OCI-LY1 (cell line): ENCODE measurements around the gene MYLK2.

Experiments used
- H2AFZ ChIP-seq: fragments of 200-600 bp; sonication (generic), shearing (Covaris generic); 2 replicates; pipeline ENCODE4 v1.6.0; 2014; ENCODE audit warnings: antibody characterized with exemption, mild to moderate bottlenecking, low read length
- H3F3A ChIP-seq: fragments of 200-600 bp; sonication (generic), shearing (Covaris generic); 2 replicates; pipeline ENCODE4 v1.6.0; 2014; ENCODE audit warnings: mild to moderate bottlenecking, antibody characterized with exemption, low read length, moderate library complexity; ENCODE audit not compliant: insufficient read depth
- H3K27ac ChIP-seq: fragments of 200-600 bp; sonication (generic); 2 replicates; pipeline ENCODE4 v1.5.1; 2014; ENCODE audit warnings: low read length, mixed run types, mild to moderate bottlenecking, low read depth; ENCODE audit not compliant: poor library complexity, severe bottlenecking
- H3K27me3 ChIP-seq: fragments of 200-600 bp; sonication (generic); 2 replicates; pipeline ENCODE4 v1.6.0; 2014; ENCODE audit warnings: antibody characterized with exemption, mild to moderate bottlenecking, low read length, moderate library complexity; ENCODE audit not compliant: insufficient read depth
- H3K36me3 ChIP-seq: fragments of 200-600 bp; sonication (generic); 2 replicates; pipeline ENCODE4 v1.6.1; 2014; ENCODE audit warnings: mild to moderate bottlenecking, antibody characterized with exemption, low read length, moderate library complexity, mixed read lengths; ENCODE audit not compliant: insufficient read depth
- H3K4me1 ChIP-seq: fragments of 200-600 bp; sonication (generic); 2 replicates; pipeline ENCODE4 v1.5.1; 2014; ENCODE audit warnings: mild to moderate bottlenecking, low read length, moderate library complexity; ENCODE audit not compliant: insufficient read depth, severe bottlenecking
- H3K4me2 ChIP-seq: fragments of 200-600 bp; sonication (generic), shearing (Covaris generic); 2 replicates; pipeline ENCODE4 v1.6.1; 2014; ENCODE audit warnings: low read length
- H3K4me3 ChIP-seq: fragments of 200-600 bp; sonication (generic); 2 replicates; pipeline ENCODE4 v1.5.1; 2014; ENCODE audit warnings: low read length, low read depth, mild to moderate bottlenecking, mixed read lengths; ENCODE audit not compliant: poor library complexity, severe bottlenecking
- H3K79me2 ChIP-seq: fragments of 200-600 bp; shearing (Covaris generic); 2 replicates; pipeline ENCODE4 v1.6.1; 2016; ENCODE audit warnings: mixed run types, low read length, mixed read lengths; ENCODE audit not compliant: insufficient read depth
- H3K9ac ChIP-seq: fragments of 200-600 bp; sonication (generic), shearing (Covaris generic); 2 replicates; pipeline ENCODE4 v1.6.1; 2014; ENCODE audit warnings: mild to moderate bottlenecking, low read length, mixed read lengths
- H3K9me2 ChIP-seq: fragments of 200-600 bp; sonication (generic), shearing (Covaris generic); 2 replicates; pipeline ENCODE4 v1.6.1; 2014; ENCODE audit warnings: low read depth, mild to moderate bottlenecking, low read length, mixed read lengths
- H3K9me3 ChIP-seq: fragments of 200-600 bp; shearing (Covaris generic); 2 replicates; pipeline ENCODE4 v1.6.1; 2014; ENCODE audit warnings: low read length, mixed read lengths
- H4K20me1 ChIP-seq: fragments of 200-600 bp; sonication (generic), shearing (Covaris generic); 2 replicates; pipeline ENCODE4 v1.6.0; 2016; ENCODE audit warnings: mild to moderate bottlenecking, low read length; ENCODE audit not compliant: insufficient read depth
- EZH2 ChIP-seq: fragments of 200-600 bp; sonication (generic), shearing (Covaris generic); IDR thresholded peaks from 2 replicates; pipeline ENCODE4 v1.8.0; 2017; ENCODE audit warnings: borderline replicate concordance, mixed run types, mild to moderate bottlenecking, antibody characterized with exemption, low read length, moderate library complexity, mixed read lengths
- TF ChIP-seq, protein P1 (sequence below): fragments of 200-600 bp; sonication (generic), shearing (Covaris generic); IDR thresholded peaks from 2 replicates; pipeline ENCODE4 v1.5.1; 2017; ENCODE audit warnings: mild to moderate bottlenecking, antibody characterized with exemption, low read length, moderate library complexity, mixed read lengths

MYLK2 gene

GRCh38 chr20:31824125-31824485 lies 4.9 kb downstream of the MYLK2 start:
- Histone ChIP-seq H3K9ac (no peak overlapping the region), H3K27me3 (no peaks in the 10 kb centered on the region), H3K9me2 (no peaks in the 10 kb centered on the region), H3K4me3 (no peak overlapping the region), H3K36me3 (no peaks in the 10 kb centered on the region), H2AFZ (no peak overlapping the region), H3K9me3 (no peaks in the 10 kb centered on the region), H3K27ac (no peak overlapping the region), H3K79me2 (no peaks in the 10 kb centered on the region), H3F3A (no peaks in the 10 kb centered on the region), H3K4me1 (no peaks in the 10 kb centered on the region), H3K4me2 (no peak overlapping the region), H4K20me1 (no peaks in the 10 kb centered on the region)
- TF ChIP-seq, protein P1, sequence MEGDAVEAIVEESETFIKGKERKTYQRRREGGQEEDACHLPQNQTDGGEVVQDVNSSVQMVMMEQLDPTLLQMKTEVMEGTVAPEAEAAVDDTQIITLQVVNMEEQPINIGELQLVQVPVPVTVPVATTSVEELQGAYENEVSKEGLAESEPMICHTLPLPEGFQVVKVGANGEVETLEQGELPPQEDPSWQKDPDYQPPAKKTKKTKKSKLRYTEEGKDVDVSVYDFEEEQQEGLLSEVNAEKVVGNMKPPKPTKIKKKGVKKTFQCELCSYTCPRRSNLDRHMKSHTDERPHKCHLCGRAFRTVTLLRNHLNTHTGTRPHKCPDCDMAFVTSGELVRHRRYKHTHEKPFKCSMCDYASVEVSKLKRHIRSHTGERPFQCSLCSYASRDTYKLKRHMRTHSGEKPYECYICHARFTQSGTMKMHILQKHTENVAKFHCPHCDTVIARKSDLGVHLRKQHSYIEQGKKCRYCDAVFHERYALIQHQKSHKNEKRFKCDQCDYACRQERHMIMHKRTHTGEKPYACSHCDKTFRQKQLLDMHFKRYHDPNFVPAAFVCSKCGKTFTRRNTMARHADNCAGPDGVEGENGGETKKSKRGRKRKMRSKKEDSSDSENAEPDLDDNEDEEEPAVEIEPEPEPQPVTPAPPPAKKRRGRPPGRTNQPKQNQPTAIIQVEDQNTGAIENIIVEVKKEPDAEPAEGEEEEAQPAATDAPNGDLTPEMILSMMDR = no peak
- TF ChIP-seq EZH2 = no peak

- no peaks in the 10 kb centered on the region for H4K20me1 ChIP-seq
- H3K79me2 ChIP-seq = no peaks in the 10 kb centered on the region
- no peaks in the 10 kb centered on the region for H3K36me3 ChIP-seq
- H3K9me3 ChIP-seq = no peaks in the 10 kb centered on the region
- H3K27me3 ChIP-seq = no peaks in the 10 kb centered on the region
- no peak overlapping the region for H3K27ac ChIP-seq
- H3F3A ChIP-seq = no peaks in the 10 kb centered on the region
- TF ChIP-seq, protein P1 = no peak
- no peak for TF ChIP-seq EZH2
- H3K4me3 ChIP-seq = no peak overlapping the region
- H2AFZ ChIP-seq = no peak overlapping the region
- H3K9ac ChIP-seq = no peak overlapping the region
- peaks cover 3% of the 10 kb centered on the region for H3K4me1 ChIP-seq
- no peaks in the 10 kb centered on the region for H3K9me2 ChIP-seq
- no peak overlapping the region for H3K4me2 ChIP-seq
Observed at GRCh38 chr20:31824554-31825313, 5.6 kb downstream of the MYLK2 start.

- Histone ChIP-seq H3K36me3 (no peaks in the 10 kb centered on the region), H4K20me1 (no peaks in the 10 kb centered on the region), H2AFZ (no peak overlapping the region), H3K9me2 (no peaks in the 10 kb centered on the region), H3K9ac (no peak overlapping the region), H3K4me3 (no peak overlapping the region), H3K4me2 (no peak overlapping the region), H3K4me1 (peaks cover 7% of the 10 kb centered on the region), H3K27me3 (no peaks in the 10 kb centered on the region), H3K9me3 (no peaks in the 10 kb centered on the region), H3K27ac (no peak overlapping the region), H3F3A (no peaks in the 10 kb centered on the region), H3K79me2 (no peaks in the 10 kb centered on the region)
- TF ChIP-seq EZH2 = no peak
- TF ChIP-seq, protein P1 = no peak
Observed at GRCh38 chr20:31826074-31826473, 6.9 kb downstream of the MYLK2 start.
